ENCODE results near the gene IFITM2. TPM values are rescaled to one million over a fixed set of nuclear protein-coding genes. Genes with fewer than 3 reads are reported as not detected.
A peak's percentile ranks its signal among the peaks of the same experiment; 100 is the strongest.

Gene IFITM2
- total RNA-seq, 1 experiment from 2014 or later, result 421 TPM

GRCh38 chr11:325796-326591, 18.4 kb downstream of the IFITM2 start:
- no peak overlapping the region for H2BK20ac ChIP-seq (ENCODE audit: low read depth, low read length, poor library complexity, severe bottlenecking)
- H2AK5ac ChIP-seq (ENCODE audit: insufficient read length, low read length), result no peak overlapping the region
- no CpG with 5 or more reads among the region's 30 CpGs for WGBS (ENCODE audit: extremely low coverage, insufficient read length, low lambda C conversion rate)
- no peak overlapping the region for H2BK5ac ChIP-seq (ENCODE audit: insufficient read length, low read length)
- H4K8ac ChIP-seq (replicated peaks; ENCODE audit: insufficient read length, low read depth, low read length), result no peak overlapping the region
- H3K79me2 ChIP-seq (ENCODE audit: insufficient read depth, low read length), result no peaks in the 10 kb centered on the region
- H3K4ac ChIP-seq (ENCODE audit: low read depth, low read length), result no peak overlapping the region
- no peaks in the 10 kb centered on the region for H3K9me3 ChIP-seq (ENCODE audit: control insufficient read depth, low read depth, low read length)
- no peak overlapping the region for H3K56ac ChIP-seq (ENCODE audit: insufficient read length, low read depth, low read length)
- H3K27me3 Mint-ChIP-seq (ENCODE audit: low read depth), result peaks cover 1% of the 10 kb centered on the region
- peaks cover 0 to 10% (median 2%) of the 10 kb centered on the region in 3 experiments; a peak in 3 of 7 replicates for H3K36me3 Mint-ChIP-seq (ENCODE audit: insufficient read depth in 1 of 3, low read depth in 3 of 3)
- H3K9ac ChIP-seq (ENCODE audit: extremely low read depth, insufficient read length, low read length), result no peak overlapping the region
- no peak overlapping the region for H3K14ac ChIP-seq (ENCODE audit: insufficient read depth, low read length)
- H3K18ac ChIP-seq (ENCODE audit: insufficient read length, low read depth, low read length), result no peak overlapping the region
- peaks cover 23 to 31% of the 10 kb centered on the region in 2 experiments for H3K4me1 Mint-ChIP-seq
- no peak overlapping the region for H3T11ph ChIP-seq (ENCODE audit: low read length)
- peaks cover under 1% of the 10 kb centered on the region for H3K23me2 ChIP-seq (ENCODE audit: insufficient read length, low read depth, low read length, poor library complexity, severe bottlenecking)
- no peak overlapping the region for H4K5ac ChIP-seq (ENCODE audit: insufficient read length, low read depth, low read length)
- H4K20me1 ChIP-seq (ENCODE audit: control insufficient read depth, insufficient read depth, insufficient read length), result no peaks in the 10 kb centered on the region
- H2BK15ac ChIP-seq (ENCODE audit: low read depth, low read length), result no peak overlapping the region
- DNase-seq, result peak; percentile 26
- peaks cover 0 to 1% of the 10 kb centered on the region in 2 experiments; a peak in 1 of 5 replicates for H3K9me3 Mint-ChIP-seq
- H3K27ac ChIP-seq (ENCODE audit: insufficient read length, low read depth, low read length), result no peak overlapping the region
- peak overlapping the region in 1 of 3 experiments; percentile 92; a peak in 2 of 7 replicates for H3K27ac Mint-ChIP-seq
- no peaks in the 10 kb centered on the region for H3K27me3 ChIP-seq (ENCODE audit: insufficient read depth, low read length)
- no peak overlapping the region for H4K91ac ChIP-seq (ENCODE audit: insufficient read length, low read depth, low read length)
- TF ChIP-seq CTCF (conservative IDR thresholded peaks at IDR 0.05), result no peak
- H3K4me3 Mint-ChIP-seq, result no peak overlapping the region; a peak in 1 of 5 replicates
- H3K4me2 ChIP-seq (ENCODE audit: insufficient read depth, insufficient read length, low read length), result no peak overlapping the region
- no peak overlapping the region for H2BK120ac ChIP-seq (ENCODE audit: low read depth, low read length, poor library complexity, severe bottlenecking)
- H2AFZ ChIP-seq (ENCODE audit: low read length), result no peak overlapping the region
- H3K23ac ChIP-seq (ENCODE audit: insufficient read length, low read depth, low read length), result no peak overlapping the region
- no peak overlapping the region for H2BK12ac ChIP-seq (ENCODE audit: insufficient read length, low read depth, low read length)
- peaks cover 4% of the 10 kb centered on the region; the same call in 1 of the 2 replicates for H3K4me1 ChIP-seq (ENCODE audit: insufficient read depth, low read length)
- no peaks in the 10 kb centered on the region for H3K79me1 ChIP-seq (ENCODE audit: insufficient read depth, low read depth, low read length, poor library complexity, severe bottlenecking)
